ENCODE results near the gene PRKN.

DNA sequence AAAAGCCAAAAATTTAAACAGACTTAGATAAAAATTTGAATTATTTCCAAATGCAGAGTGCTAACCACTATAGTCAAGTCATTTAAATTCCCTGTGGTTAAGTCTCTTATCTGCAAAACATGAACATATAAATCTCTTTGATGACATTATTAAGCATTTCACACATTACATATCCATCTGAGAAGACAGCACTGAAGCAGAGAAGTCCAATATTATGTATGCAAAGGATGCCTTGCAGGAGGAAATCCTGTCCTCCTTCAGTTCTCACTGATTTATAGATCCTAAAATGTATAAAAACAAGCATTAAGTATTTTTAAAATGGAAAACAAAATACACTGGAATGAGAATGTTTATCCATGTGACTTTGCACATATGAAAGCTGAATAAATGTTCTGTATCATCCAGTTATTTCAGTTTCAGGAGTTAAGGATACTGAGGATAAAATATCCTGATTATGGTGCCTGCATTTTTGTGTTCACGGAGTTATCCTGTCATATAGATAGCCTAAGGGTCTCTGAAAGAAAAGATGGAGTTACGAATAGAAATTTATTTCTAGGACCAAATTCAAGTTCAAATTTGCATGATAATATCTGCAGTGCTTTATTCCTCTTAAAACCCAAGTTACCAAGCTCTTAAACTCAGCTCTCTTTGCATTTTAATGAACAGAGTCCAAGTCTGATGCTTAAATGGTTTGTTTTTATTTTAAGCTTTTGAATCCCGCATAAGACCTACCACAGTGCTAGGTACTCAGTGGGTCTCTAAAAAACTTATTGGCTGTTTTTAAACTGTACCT, 145.4 kb downstream of the PRKN start:
- TF ChIP-seq GATA2 (IDR thresholded peaks at IDR 0.05; ENCODE audit: low read depth, low read length) (no peak), GATA3 (IDR thresholded peaks at IDR 0.05; ENCODE audit: low read depth, low read length) (no peak)
